Measurements from ENCODE around the gene KCTD17. TPM values are rescaled to one million over a fixed set of nuclear protein-coding genes. Genes with fewer than 3 reads are reported as not detected.
A peak's percentile ranks its signal among the peaks of the same experiment; 100 is the strongest.

The KCTD17 gene
- total and polyA plus RNA-seq, 2 donors from 2014 or later: 9.6 to 13.9 TPM

GRCh38 chr22:37020192-37020479 lies 31.4 kb upstream of the KCTD17 start:
- Histone ChIP-seq H3K9me3 (ENCODE audit: control insufficient read depth in 2 of 3, insufficient read depth in 1 of 3, low read length in 3 of 3) (no peaks in the 10 kb centered on the region), H3K9ac (ENCODE audit: low read length in 3 of 3) (peak overlapping the region; percentile 42 to 86 (median 76)), H3K4me3 (ENCODE audit: low read length in 3 of 3) (peak overlapping the region; percentile 66 to 90 (median 84)), H3K27ac (ENCODE audit: low read depth in 2 of 2, low read length in 2 of 2) (peak overlapping the region; percentile 84 to 90), H3K4me1 (ENCODE audit: control insufficient read depth in 2 of 3, insufficient read depth in 2 of 3, low read depth in 1 of 3, low read length in 3 of 3) (peaks cover 0 to 34% (median 5%) of the 10 kb centered on the region in 3 donors), H3K27me3 (ENCODE audit: control insufficient read depth, insufficient read depth, low read length) (no peaks in the 10 kb centered on the region), H3K36me3 (ENCODE audit: control insufficient read depth in 2 of 3, insufficient read depth in 3 of 3, low read length in 3 of 3) (no peaks in the 10 kb centered on the region)
- FAIRE-seq (no peak), DNase-seq (peak in 2 of 5 donors; percentile 44 to 56)
- intact Hi-C loops (cut with DNase I): no loop called here
- no peak for TF ChIP-seq CTCF (IDR thresholded peaks at IDR 0.05; ENCODE audit: borderline replicate concordance, extremely low read depth, insufficient read depth)

GRCh38 chr22:37021041-37021440 lies 30.5 kb upstream of the KCTD17 start:
- peaks cover 0 to 30% (median 5%) of the 10 kb centered on the region in 3 donors for H3K4me1 ChIP-seq (ENCODE audit: control insufficient read depth in 2 of 3, insufficient read depth in 2 of 3, low read depth in 1 of 3, low read length in 3 of 3)
- H3K9me3 ChIP-seq (ENCODE audit: control insufficient read depth in 2 of 3, insufficient read depth in 1 of 3, low read length in 3 of 3): no peaks in the 10 kb centered on the region
- DNase-seq (no peak), FAIRE-seq (no peak)
- no peak overlapping the region for H3K4me3 ChIP-seq (ENCODE audit: low read length in 3 of 3)
- TF ChIP-seq CTCF (IDR thresholded peaks at IDR 0.05; ENCODE audit: borderline replicate concordance, extremely low read depth, insufficient read depth): no peak
- H3K9ac ChIP-seq (ENCODE audit: low read length in 3 of 3): no peak overlapping the region
- peaks cover 0 to 3% (median 2%) of the 10 kb centered on the region in 3 donors for H3K36me3 ChIP-seq (ENCODE audit: control insufficient read depth in 2 of 3, insufficient read depth in 3 of 3, low read length in 3 of 3)
- no peaks in the 10 kb centered on the region for H3K27me3 ChIP-seq (ENCODE audit: control insufficient read depth, insufficient read depth, low read length)
- intact Hi-C loops (cut with DNase I): no loop called here
- no peak overlapping the region for H3K27ac ChIP-seq (ENCODE audit: low read depth in 2 of 2, low read length in 2 of 2)

- peak in 2 of 5 donors; percentile 58 to 59 for DNase-seq
- H3K36me3 ChIP-seq (ENCODE audit: control insufficient read depth in 2 of 3, insufficient read depth in 3 of 3, low read length in 3 of 3): peaks cover 2 to 8% (median 2%) of the 10 kb centered on the region in 3 donors
- intact Hi-C loops (cut with DNase I): no loop called here
- H3K4me1 ChIP-seq (ENCODE audit: control insufficient read depth in 2 of 3, insufficient read depth in 2 of 3, low read depth in 1 of 3, low read length in 3 of 3): peaks cover 0 to 31% (median 5%) of the 10 kb centered on the region in 3 donors
- H3K27ac ChIP-seq (ENCODE audit: low read depth in 2 of 2, low read length in 2 of 2): peak overlapping the region in 1 of 2 donors; percentile 39
- no peaks in the 10 kb centered on the region for H3K27me3 ChIP-seq (ENCODE audit: control insufficient read depth, insufficient read depth, low read length)
- peak; percentile 56 for TF ChIP-seq CTCF (IDR thresholded peaks at IDR 0.05; ENCODE audit: borderline replicate concordance, extremely low read depth, insufficient read depth)
- FAIRE-seq: no peak
- H3K9ac ChIP-seq (ENCODE audit: low read length in 3 of 3): peak overlapping the region in 1 of 3 donors; percentile 38
- H3K9me3 ChIP-seq (ENCODE audit: control insufficient read depth in 2 of 3, insufficient read depth in 1 of 3, low read length in 3 of 3): no peaks in the 10 kb centered on the region
- H3K4me3 ChIP-seq (ENCODE audit: low read length in 3 of 3): no peak overlapping the region
These were observed 29.6 kb upstream of the KCTD17 start for GRCh38 chr22:37021710-37022482.

Data from kidney (tissue), 14 donors.